OCI-LY7 (cell line): ENCODE results near the gene KRTAP5-4.

Source experiments
- CTCF ChIP-seq: fragments of 200-600 bp; sonication (generic); conservative IDR thresholded peaks from 2 replicates; pipeline ENCODE4 v1.5.1; 2014; ENCODE audit warnings: mild to moderate bottlenecking, antibody characterized with exemption, low read length, moderate library complexity, mixed read lengths
- EZH2phosphoT487 ChIP-seq: fragments of 200-600 bp; sonication (generic); IDR thresholded peaks from 2 replicates; pipeline ENCODE4 v1.6.1; 2018; ENCODE audit warnings: low read depth, borderline replicate concordance, mild to moderate bottlenecking, mixed run types, antibody characterized with exemption, low read length, moderate library complexity, mixed read lengths

GRCh38 chr11:1656670-1657069 is 34.7 kb upstream of the KRTAP5-4 start:
- TF ChIP-seq CTCF (no peak), EZH2phosphoT487 (no peak)
